Activated T-cell treated with anti-CD3 and anti-CD28 coated beads for 48 hours (primary cell): ENCODE results near the gene GOLGA7B.

Experiments
- DNase-seq: peaks from one replicate; pipeline ENCODE4 v3.0.0-alpha.2; 2020; ENCODE audit warnings: low read depth

Gene GOLGA7B

DNA sequence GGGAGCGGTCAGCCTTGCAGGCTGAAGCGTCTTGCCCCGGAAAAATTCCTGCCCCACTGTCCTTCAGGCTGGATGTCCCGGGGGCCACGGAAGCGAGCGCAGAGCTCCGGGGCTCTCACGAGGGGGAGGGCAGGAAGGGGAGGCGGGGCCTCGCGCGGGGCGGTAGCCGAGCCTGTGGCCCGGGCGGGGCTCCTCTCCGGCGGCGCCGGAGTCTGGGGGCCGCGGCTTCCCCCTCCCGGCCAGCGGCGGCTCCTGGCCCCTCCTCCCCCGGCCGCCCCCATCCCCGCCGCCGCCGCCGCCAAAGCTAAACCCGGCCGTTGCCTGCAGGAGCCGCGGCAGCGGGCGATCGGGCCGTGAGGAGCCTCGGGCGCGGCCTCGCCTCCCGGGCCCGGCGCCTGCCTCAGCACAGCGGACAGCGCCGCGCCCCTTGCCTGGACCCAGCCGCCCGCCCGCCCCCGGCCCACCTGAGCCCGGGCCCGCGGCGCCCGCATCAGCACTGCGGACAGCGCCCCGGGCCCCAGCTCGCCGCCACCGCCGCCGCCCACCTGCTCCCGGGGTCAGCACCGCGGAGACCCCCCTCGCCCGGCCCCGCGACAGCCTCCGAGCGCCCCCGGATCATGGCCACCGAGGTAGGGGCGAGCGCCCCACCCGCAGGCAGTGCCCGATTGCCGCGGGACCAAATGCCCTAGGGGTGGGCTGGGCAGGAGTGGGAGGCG lies at the start of gene GOLGA7B:
GOLGA7B (plus strand) TSS at position 157 of the 716 bp plus-strand sequence; CDS start at position 618, 461 bp downstream.
- DNase-seq, result peak; percentile 50

DNA sequence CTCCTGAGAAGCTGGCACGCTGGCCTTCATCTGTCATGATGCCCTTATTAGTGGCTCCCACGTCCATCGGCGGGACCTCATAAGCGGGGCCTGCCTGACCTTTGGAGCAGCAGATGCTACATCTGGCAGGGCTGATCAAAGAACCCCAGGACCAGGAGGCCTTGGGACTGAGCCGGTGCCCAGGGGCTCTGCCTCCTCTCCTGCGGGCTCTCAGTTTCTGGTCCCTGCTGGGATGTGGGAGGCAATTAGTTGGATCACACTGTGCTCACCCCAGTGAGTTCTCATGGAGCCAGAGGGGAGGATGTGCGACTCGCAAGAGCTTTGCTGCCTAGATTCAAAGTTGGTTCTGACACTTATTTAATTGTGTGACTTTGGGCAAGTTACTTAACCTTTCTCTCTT lies 49.2 kb upstream of the GOLGA7B start:
- no peak for DNase-seq

DNA sequence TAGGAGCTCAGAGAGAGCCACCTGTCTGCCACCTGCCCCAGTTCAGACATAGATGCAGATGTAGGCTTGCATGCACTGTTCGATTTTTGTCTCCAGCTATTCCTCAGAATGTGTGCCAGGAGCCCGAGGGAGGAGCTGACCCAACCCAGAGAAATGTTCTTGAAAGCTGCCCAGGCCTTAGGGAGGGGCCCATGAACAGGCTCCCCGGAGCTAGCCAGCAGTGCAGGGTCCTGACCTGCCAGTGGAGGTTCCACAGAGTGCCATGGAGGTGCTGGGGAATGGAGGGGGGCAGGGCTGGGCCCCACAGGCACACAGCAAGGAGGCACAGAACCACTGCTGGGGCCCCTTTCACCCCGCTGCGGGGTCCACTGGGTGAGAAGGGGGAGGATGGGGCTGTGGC lies 48.2 kb upstream of the GOLGA7B start:
- no peak for DNase-seq

DNA sequence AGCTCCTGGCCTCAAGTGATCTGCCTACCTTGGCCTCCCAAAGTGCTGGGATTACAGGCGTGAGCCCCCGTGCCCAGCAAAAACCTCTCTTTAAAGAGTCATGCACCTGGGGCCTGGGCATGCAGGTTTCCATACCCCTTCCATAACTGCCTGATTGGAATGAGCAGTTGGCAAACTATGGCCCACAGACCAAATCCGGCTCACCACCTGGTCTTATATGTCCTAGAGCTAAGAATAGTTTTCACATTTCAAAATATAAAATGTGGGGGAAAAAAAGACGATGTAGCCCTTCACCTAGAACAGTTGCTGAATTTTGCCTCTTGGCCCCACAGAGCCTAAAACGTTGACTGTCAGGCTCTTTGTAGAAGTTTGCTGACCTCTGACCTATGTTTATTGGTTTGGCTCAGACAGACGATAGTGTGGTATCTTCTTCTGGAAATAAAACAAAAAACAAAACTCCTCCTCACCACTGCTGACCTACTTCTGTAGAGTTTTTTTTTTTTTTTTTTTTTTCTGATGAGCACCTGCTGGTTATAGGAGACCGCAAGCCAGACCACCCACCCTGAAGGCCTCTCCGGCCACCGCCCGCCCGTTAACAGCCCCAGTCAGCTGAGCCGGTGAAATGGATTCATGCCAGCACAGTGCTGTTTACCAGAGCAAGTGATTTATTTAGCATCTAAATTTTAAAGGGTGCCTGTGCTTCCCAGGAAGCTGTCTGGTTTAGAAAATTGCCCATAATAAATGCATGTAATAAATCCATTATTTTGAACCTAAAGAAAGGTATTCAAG lies 44.4 kb upstream of the GOLGA7B start:
- no peak for DNase-seq

DNA sequence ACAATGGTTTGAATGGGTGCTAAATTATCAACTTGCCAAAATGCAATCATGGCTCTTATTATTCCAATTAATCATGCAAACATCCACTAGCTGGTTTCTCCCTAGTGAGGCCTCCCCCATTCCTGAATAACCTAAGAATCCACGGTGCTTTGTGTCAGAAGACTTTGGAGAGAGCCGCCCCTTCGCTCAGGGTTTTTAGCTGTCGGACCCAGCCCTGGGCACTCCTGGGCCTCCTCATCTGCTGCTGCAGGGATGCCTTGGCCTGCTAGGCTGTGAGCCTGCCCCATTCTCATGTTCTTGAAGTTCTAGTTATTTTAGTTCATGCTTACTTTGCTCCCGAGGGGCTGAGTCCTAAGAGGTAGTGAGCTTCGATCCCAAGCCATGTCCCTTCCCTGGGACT lies 43.7 kb upstream of the GOLGA7B start:
- DNase-seq, result no peak

DNA sequence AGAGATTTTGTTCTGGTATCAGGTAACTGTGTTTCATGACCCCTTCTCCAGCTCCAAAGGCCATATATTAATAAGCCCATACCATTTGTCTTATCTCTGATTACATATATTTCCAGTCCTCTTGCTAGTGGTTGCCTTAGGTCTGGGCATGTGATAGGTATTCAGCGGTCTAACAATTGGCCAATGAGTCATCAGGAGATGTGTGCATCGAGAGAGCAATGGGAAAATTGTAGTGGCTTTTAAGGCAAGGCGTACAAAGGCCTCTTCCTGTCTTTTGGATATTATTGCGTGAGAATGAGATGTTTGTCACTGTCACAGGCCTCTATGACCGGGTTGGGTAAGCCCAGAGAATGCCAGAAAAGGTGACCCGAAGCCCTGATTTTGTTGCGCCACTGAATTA lies 39.2 kb upstream of the GOLGA7B start:
- DNase-seq, result no peak

DNA sequence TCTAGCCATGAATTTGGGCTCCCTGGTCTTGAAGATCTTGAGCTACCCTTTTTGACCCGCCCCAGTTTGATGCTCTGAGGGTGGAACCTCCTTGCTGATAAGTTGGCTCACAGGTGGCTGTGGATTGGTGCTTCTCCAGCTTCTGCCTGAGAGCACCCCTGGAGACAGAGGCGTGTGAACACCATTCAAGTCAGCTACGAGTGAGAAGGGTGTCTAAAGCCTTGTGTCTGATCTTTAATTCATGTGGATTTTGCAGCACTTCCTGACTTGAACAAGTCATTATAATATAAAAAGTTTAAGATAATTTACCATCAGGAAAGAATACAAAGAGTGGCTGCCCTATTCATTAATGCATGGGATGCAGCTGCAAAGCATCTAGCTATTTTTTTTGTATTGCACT lies 37.7 kb upstream of the GOLGA7B start:
- DNase-seq, result no peak

DNA sequence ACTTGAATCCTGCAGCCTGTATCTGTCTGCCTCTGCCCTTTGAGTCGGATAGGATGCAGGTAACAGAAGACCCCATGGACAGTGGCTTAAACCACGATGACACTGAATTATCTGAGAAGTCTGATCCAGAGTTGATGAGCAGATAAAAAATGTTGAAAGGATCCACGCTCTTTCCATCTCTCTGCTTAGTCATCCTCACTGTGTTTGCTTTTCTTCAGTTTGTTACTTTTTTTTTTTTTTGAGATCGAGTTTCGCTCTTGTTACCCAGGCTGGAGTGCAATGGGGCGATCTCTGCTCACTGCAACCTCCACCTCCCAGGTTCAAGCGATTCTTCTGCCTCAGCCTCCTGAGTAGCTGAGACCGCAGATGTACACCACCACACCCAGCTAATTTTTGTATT lies 36.9 kb upstream of the GOLGA7B start:
- no peak for DNase-seq

DNA sequence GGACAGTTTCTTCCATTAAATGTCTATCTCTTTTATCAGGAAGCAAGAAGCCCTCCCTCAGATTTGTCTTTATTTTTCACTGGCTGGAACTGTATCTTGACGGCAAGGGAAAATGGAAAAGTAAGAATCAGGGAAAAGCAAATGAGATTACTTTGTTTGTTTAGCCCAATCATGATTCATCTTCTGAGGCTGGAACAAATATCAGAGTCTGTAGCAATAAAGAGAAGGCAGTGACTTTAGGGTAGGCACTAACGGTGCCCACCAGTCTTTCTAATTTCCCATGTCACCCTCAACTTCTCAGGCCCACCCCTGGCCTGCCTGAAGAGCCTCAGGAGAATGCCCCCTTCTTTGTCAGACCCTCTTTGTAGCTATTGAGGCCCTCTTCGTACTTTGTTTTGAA lies 36.3 kb upstream of the GOLGA7B start:
- DNase-seq, result no peak

DNA sequence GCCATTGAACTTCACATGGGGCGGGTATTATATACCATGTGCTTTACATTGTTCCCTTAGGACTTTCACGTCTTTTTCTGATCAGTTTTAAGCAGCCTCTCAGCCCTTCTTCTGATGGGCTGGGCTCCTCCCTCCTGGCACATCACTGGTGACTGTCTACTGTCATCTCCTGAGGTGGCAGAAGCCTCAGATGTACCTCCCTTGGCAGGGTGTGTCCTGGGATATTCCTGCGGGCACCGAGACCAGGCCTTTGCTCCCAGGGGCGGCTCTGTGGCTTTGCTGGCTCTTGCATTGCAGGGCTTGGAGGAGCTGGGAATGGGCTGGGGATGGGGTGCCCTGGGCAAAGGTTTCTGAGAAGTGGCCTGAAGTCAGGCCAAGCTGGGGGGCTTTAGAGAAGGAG lies 34.6 kb upstream of the GOLGA7B start:
- no peak for DNase-seq

DNA sequence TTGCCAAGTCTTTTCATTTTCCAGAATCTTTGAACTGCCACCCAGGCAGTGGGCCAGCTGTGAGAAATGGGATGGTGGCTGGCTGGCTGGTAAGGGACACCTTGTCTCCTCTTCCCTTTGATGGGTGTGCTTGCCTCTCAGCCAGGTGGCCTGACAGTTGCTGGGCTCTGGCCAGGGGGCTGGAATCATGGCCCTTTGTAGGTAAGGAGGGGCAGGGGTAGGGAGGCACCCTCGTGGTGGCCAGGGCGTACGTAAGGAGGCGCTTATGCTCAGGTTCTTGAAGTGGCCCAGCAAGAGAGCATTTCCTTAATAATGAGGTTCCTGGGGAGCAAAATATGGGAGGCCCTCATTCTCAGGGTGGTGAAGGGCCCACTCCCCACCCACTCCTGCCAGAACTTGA lies 33.0 kb upstream of the GOLGA7B start:
- no peak for DNase-seq

DNA sequence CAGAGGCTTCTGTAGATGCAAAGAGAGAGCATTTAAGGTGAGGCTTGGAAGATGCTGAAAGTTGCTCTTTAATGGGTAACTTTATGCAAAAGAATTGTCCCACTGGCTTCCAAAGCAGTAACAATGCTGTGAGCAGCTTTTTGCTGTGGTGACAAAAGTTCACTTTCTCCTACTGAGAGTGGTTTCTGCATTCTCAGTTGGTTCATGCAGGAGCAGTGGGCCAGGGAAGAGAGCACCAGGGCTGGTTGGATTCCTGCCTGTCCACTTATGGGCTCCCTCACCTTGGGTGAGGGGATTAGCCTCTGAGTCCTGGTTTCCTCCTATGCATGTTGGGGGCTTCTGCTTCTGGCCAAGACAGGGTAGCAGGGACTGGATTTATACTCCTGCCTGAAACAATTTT lies 31.1 kb upstream of the GOLGA7B start:
- no peak for DNase-seq

DNA sequence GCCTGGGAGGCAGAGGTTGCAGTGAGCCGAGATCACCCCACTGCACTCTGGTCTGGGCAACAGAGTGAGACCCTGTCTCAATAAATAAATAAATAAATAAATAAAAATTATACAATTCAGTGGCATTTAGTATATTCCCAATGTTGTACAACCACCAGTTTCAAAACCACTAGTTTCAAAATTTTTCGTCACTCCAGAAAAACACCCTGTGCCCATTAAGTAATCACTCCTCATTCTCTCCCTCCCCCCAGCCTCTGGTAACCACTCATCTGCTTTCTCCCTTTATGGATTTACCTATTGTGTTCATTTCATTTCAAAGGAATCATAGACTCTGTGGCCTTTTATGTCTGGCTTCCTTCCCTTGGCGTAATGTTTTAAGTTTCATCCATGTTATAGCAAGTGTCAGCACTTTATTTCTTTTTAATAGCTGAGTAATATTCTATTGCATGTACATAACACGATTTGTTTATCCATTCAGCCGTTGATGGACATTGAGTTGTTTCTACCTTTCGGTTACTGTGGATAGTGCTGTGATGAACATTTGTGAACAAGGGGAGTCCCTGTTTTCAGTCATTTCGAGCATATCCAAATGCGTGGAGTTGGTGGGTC lies 29.4 kb upstream of the GOLGA7B start:
- no peak for DNase-seq

DNA sequence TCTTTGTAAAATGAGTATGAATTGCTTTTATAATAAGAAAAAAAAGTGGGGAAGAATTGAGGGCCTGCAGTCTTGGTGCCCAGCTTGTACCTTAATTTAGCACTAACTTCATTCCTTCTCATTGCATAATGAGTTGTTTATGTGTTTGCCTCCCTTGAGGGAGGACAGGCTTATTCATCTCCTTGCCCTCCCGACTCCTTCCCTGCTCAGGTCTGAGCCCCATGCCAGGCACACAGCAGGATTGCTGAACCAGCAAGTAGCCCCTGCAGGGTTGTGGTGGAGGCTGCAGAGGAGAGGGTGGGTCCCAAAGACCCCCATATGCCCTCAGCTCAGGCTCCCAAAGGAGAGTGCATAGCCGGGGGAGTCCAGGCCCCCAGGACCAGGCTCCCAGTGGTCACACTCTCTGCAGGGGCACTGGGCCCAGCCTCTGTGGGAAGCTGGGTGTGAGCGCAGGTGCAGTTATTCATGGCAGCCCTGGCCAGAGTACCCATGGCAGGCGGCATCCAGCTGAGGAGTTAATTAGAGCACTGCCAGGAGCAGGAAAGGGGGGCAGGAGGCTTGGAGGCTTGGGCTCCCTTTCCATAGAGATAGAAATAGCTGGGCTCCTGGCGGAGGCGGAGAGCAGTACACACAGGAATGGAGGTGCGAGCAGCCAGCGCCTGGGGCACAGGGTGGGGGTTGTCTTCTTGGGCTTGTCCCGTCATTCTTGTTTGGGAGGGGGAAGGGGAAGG lies 28.2 kb upstream of the GOLGA7B start:
- DNase-seq, result no peak

DNA sequence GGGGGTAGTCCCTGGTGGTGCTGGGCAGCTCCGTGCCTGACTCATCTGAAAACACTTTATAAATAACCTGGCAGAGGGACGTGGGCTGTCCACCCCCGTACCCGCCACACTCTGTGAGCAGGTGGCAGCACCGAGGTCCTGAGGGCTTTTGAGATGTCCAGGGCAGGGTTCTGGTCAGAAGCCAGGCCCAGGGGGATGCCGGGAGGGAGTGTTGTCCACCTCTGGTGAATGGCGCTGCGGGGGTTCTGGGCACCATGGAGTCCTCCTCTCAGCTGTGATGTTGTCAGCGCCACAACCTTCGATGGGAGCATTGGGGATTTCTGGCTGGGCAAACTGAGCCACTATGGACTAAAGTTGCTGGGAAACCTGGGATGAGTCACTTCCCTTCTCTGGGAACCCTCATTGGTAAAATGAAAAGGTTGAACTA lies 27.4 kb upstream of the GOLGA7B start:
- DNase-seq, result no peak

DNA sequence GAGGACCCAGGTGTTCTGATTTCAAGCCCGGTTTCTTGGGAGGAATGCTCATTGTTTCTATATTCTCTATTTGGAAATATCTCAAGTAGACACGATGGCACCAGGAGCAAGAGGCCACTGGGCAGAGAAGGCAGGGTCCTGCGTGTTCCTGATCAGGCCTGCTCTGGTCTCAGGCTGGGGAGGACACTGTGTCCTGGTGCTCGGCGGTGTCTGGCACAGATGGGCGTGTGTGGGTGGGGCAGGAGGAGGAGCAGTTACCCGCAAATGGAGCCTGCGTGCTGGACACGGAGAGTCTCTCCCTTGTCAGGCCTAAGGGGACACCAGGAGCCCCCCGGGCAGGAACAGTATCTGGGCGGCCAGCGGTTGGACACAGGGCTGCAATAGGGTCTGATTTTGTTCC lies 25.9 kb upstream of the GOLGA7B start:
- DNase-seq, result no peak

DNA sequence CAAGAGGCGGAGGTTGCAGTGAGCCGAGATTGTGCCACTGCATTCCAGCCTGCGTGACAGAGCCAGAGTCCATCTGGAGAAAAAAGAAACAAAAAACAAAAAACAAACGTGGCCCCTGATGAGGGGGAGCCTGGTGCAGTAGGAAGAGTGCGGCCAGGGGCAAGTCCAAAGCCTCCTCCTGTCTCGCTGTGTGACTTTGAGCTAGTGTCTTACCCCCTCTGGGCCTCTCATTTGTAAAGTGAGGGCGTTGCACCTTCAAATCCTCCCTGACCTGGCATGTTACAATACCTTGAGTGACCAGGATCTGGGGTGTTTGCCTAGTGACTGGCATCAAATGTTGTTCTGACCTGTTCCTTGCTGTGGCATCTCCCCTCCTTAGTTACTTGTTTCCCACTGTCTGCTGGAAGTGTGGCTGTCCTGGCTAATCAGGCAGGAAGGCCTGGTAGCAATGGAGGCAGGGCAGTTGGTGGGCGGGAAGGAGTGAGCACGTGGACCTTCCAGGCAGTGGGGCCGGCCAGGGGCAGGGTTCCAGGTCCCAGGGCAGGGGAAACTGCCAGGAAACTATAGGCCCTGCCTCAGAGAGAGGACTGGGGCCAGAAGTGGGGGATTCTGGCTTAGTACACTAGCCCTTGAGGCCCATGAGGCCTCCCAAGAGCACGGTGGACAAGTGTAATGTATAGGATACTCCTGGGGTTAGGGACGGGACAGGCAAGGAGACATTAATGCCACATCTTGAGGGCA lies 24.5 kb upstream of the GOLGA7B start:
- no peak for DNase-seq

DNA sequence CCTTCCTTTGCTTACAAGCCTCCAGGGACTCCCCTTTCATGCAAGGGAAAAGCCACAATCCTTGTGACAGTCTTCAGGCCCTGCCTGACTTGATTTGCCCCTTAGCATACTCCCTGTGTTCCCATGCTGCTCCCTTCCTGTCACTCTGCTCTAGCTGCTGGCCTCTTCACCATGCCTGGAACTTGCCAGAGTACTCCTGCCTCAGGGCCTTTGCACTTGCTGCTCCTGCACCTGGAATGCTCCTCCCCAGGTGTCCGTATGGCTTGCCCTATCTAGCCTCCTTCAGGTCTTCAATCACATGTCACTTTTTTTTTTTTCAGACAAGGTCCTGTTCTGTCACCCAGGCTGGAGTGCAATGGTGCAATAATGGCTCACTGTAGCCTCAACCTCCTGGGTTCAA lies 22.8 kb upstream of the GOLGA7B start:
- DNase-seq, result no peak

DNA sequence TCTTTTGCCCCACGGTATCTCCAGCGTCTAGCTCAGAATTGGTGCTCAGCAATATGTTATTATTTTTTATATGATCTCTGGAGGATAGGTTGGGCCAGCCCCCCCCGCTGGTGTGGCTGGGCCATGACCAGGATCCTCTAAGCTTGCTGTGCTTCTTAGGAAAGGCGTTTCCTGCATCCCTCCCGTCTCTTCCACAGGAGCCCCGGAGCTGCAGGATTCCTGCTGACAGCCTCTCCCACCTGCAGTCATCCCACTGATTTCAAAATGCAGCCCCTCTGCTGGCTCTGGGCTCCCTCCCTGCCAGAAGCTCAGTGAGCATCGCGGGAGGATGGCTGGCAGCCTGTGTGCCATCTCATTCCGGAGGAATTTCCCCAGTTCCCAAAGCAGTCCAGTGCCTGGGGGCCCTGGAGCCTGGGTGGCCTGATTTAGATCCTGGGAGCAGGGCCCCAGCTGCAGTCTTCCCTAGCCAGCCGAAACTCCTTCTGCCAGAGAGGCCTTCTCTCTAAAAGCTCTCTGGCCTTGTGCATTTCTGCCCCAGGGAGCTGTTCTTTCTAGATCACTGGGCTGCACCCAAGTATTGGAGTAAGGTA lies 21.8 kb upstream of the GOLGA7B start:
- no peak for DNase-seq

DNA sequence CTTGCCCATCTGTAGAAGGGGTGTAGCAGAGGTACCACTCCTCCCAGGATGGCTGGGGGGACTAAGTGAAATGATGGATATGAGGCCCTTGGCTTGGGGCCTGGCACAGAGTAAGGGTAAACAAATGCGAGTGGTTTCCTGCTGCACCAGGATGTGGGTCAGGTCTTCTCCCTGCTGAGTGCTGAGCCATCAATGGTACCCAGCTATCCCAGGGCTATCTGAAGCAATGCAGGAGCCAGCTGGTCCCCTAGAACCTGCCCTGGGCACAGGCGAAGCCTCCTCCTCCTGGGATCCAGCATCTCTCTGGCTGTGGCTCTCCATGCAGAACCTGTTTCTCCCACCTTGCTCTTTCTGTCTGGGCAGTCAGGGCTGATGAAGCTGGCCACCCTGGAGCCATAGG lies 20.9 kb upstream of the GOLGA7B start:
- DNase-seq, result no peak

DNA sequence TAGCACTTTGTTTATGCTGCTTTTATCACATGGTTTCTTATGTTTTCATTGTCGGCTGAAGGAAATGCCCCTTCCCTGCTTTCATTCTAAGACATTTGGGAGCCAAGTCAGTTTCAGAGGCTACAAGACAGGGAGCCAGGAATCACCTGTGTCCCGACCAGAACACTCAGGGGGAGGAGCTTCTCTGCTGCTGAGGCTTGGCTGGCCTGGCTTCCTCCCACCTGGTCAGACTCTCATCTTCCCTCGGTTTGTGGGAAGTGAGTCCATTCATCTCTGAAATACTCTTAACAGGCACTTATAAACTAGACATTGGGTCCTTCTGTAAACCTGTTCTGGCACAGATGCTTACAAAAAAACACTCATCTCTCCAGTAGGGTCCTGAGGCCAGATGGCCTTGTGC lies 19.6 kb upstream of the GOLGA7B start:
- DNase-seq, result no peak

DNA sequence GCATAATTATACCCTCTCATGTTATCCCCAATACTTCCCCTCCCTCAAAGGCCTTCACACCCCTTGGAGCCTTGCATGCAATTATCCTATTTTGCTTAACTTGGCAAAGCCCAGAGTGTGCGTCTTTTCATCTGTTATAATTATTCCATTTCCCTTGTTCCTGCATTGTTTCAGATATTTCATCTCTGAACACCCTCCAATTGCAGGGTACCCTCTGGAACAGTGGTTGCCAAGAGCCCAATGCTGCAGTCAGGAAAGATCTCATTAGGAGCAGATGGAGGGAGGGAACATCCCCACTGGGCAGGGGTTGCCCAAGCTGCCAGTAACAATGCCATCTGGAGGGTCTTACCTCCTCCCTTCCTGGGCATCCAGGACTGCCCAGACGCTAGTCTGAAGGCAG lies 18.4 kb upstream of the GOLGA7B start:
- DNase-seq, result no peak
